AG04450 (cell line): Measurements from ENCODE around the gene ICE2. TPM values are rescaled to one million over a fixed set of nuclear protein-coding genes. Genes with fewer than 3 reads are reported as not detected.

ENCODE experiments used
- CTCF ChIA-PET: fragments of 300-600, 350-600 bp; formaldehyde crosslinking; extraction: SDS; loops from one replicate; lab custom pipeline; 2022; ENCODE audit warnings: antibody characterized with exemption, inconsistent platforms; lab: Charles Lee
- POLR2A ChIA-PET: fragments of 350-600 bp; formaldehyde crosslinking; extraction: SDS; loops from one replicate; lab custom pipeline; 2021; ENCODE audit warnings: antibody characterized with exemption, inconsistent platforms; lab: Yijun Ruan, JAX
- DNase-seq: peaks from one replicate; pipeline ENCODE4 v3.0.0-alpha.2; 2011; ENCODE audit warnings: low read depth, low spot score
- H3K27ac ChIP-seq: one replicate; pipeline ENCODE4 v1.5.1; 2012; ENCODE audit warnings: low read depth, low read length, control low read depth
- H3K27me3 ChIP-seq: one replicate; pipeline ENCODE4 v1.6.0; 2012; ENCODE audit warnings: low read length; ENCODE audit not compliant: control insufficient read depth, insufficient read depth
- H3K4me3 ChIP-seq: 2 replicates; pipeline ENCODE4 v1.5.1; 2011; ENCODE audit warnings: mild to moderate bottlenecking, low read depth, low read length, control low read depth
- H3K9me3 ChIP-seq: 2 replicates; pipeline ENCODE4 v1.5.1; 2012; ENCODE audit warnings: low read length; ENCODE audit not compliant: control insufficient read depth, insufficient read depth
- CTCF ChIP-seq: IDR thresholded peaks from 2 replicates; pipeline ENCODE4 v1.5.1; 2011; ENCODE audit warnings: low read depth, low read length, control low read depth, inconsistent platforms
- polyA plus RNA-seq: library from polyadenylated mRNA; depleted of rRNA; stranded (reverse); fragments of >200 nt; gene quantifications from 2 replicates; pipeline ENCODE4 v1.2.3, GENCODE V29; 2011

The ICE2 gene
- polyA plus RNA-seq, 1 experiment, result 29.3 TPM

GRCh38 chr15:60519218-60519617 is 40.3 kb upstream of the ICE2 start:
- TF ChIP-seq CTCF, result no peak
- CTCF ChIA-PET, result interaction anchor here (1.1 to 4.1 kb wide), 10 partner anchors 11 to 1315 kb away, joined by 4 to 81 read pairs (median 30); no protein-coding TSS in a partner anchor
- no peaks in the 10 kb centered on the region for H3K27me3 ChIP-seq
- no peaks in the 10 kb centered on the region for H3K9me3 ChIP-seq
- no peak overlapping the region for H3K27ac ChIP-seq
- no peak overlapping the region for H3K4me3 ChIP-seq
- POLR2A ChIA-PET, result no interaction called here
- no peak for DNase-seq

- CTCF ChIA-PET, result interaction anchor here (1.3 to 3.0 kb wide), 3 partner anchors 12 to 190 kb away, joined by 3 to 12 read pairs (median 7); no protein-coding TSS in a partner anchor
- DNase-seq, result no peak
- TF ChIP-seq CTCF, result no peak
- POLR2A ChIA-PET, result no interaction called here
- H3K4me3 ChIP-seq, result no peak overlapping the region
- H3K27ac ChIP-seq, result no peak overlapping the region
- no peaks in the 10 kb centered on the region for H3K9me3 ChIP-seq
- no peaks in the 10 kb centered on the region for H3K27me3 ChIP-seq
These were observed 39.6 kb upstream of the ICE2 start for GRCh38 chr15:60518511-60518910.

GRCh38 chr15:60514261-60514881 is 35.4 kb upstream of the ICE2 start:
- POLR2A ChIA-PET, result interaction anchor here (0.6 kb wide), 1 partner anchor 1268 kb away, joined by 4 read pairs; no protein-coding TSS in a partner anchor
- CTCF ChIA-PET, result no interaction called here
- TF ChIP-seq CTCF, result no peak
- Histone ChIP-seq H3K4me3 (no peak overlapping the region), H3K27ac (no peak overlapping the region), H3K27me3 (no peaks in the 10 kb centered on the region), H3K9me3 (no peaks in the 10 kb centered on the region)
- DNase-seq, result no peak

- TF ChIP-seq CTCF, result no peak
- CTCF ChIA-PET, result no interaction called here
- Histone ChIP-seq H3K9me3 (no peaks in the 10 kb centered on the region), H3K27ac (no peak overlapping the region), H3K4me3 (no peak overlapping the region), H3K27me3 (no peaks in the 10 kb centered on the region)
- POLR2A ChIA-PET, result no interaction called here
- no peak for DNase-seq
These were observed 34.7 kb upstream of the ICE2 start for GRCh38 chr15:60513676-60514075.

- Histone ChIP-seq H3K9me3 (no peaks in the 10 kb centered on the region), H3K27me3 (no peaks in the 10 kb centered on the region), H3K27ac (no peak overlapping the region), H3K4me3 (no peak overlapping the region)
- ChIA-PET CTCF (interaction anchor here (1.7 kb wide), 1 partner anchor 8 kb away, joined by 10 read pairs; no protein-coding TSS in a partner anchor), POLR2A (no interaction called here)
- TF ChIP-seq CTCF, result no peak
- DNase-seq, result no peak
These were observed 34.0 kb upstream of the ICE2 start for GRCh38 chr15:60512937-60513336.
